HL-60/S4 treated with retinoic acid at 250 ng/mL for 4 days and 3 days (cell line): ENCODE data around the gene CD79B.

Experiments used
- in situ Hi-C: fragments of 300-500 bp; cut with MboI; formaldehyde crosslinking; loops from 2 replicates; pipeline ENCODE4 v1.7.0; 2022; ENCODE audit warnings: low sequenced_read_pairs

The CD79B gene

DNA sequence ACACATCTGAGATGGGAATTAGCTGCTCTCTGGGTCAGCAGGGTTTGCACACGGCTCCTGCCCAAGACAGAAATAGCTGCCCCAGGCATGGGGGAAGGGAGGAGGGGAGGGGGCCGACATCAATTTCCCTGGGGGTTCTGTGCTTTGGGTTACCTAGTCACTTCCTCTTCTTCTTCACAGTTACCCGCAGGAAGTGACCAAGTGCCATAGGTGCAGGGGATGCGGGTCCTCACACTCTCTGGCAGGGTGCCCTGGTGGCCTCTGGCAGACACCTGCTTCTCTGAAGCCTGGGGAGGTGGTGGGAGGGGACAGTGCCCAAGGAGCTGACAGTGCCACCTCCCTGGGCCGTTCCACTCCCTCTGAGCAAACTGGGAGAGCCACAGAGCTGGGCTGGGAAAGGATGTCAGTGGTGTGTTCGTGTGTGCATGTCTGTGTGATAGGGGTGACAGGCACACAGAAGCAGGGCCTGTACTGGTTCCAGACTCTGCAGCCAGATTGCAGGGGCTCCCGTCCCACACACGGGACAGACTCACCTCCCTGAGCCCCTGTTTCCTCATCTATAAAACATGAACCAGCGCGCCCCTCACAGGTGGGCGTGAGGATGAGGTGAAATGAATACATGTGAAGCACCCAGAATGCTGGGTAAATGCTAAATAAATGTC is 22.4 kb upstream of the CD79B start:
- in situ Hi-C loops, result no loop called here

GRCh38 chr17:63950940-63951907 is 19.1 kb upstream of the CD79B start:
- in situ Hi-C loops, result no loop called here

- in situ Hi-C loops, result no loop called here
Observed at GRCh38 chr17:63949576-63950250, 17.6 kb upstream of the CD79B start.

- in situ Hi-C loops, result no loop called here
Observed at GRCh38 chr17:63948521-63948920, 16.4 kb upstream of the CD79B start.

GRCh38 chr17:63947711-63948330 is 15.7 kb upstream of the CD79B start:
- in situ Hi-C loops, result no loop called here

GRCh38 chr17:63946440-63947363 is 14.6 kb upstream of the CD79B start:
- in situ Hi-C loops, result no loop called here

DNA sequence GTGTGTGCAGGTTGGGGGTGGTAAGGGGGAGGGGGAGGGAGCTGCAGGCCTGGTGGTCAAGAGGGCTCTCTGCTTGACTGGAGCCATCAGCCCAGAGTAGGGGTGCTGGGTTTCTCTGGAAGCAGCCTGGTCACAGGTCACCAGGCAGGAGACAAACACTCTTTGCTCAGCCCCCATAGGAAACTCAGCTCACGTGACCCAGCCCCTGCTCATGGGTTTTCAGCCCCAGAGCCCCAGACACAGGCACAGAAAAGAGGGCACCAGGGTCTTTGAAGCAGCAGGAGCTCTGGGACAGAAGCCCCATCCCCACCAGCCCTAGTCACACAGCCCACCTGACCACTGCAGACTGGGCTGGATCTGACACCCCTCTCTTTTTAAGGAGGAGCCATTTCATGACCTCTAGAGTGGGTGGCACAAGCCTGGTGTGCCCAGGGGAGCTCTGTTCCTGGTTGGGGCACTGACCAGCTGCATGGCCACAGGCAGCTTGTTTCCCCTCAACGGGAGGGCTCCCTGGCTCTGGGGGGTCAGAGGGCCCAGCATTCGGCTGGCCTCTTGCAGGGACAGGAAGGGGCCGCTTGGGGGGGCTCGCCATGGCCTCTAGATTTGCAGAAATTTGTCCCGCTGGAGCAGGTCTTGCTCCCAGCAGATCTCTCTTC is 13.8 kb upstream of the CD79B start:
- in situ Hi-C loops, result no loop called here

GRCh38 chr17:63944736-63945499 is 12.8 kb upstream of the CD79B start:
- in situ Hi-C loops, result no loop called here

GRCh38 chr17:63943745-63944144 is 11.6 kb upstream of the CD79B start:
- in situ Hi-C loops, result no loop called here

DNA sequence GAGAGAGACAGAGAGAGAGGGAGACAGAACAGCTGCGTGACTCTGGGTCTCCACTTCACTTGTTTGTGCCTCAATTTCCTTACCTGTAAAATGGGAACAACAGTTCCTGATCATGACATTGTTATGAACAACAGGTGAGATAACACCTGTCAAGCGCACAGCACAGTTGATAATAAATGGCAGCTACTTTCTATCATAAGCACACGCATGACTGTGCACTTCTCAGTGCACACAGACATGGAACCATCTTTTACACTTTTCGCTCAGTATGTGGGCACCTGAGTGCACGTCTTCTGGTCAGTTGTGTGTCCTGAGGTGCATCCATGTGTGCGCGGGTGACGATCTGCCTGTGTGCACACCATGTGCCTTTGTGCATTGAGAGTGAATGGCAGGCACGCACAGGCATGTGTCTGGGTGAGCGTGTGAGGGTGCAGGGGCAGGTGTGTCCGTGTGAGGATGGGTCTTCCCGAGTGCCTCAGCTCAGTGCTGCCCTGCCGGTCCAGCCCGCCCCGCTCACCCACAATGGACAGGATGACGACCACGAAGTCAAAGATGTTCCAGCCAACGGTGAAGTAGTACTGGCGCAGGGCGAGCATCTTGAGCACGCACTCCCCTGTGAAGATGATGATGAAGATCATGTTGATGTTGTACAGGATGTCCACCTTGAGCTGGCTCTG is 10.3 kb upstream of the CD79B start:
- in situ Hi-C loops, result no loop called here

GRCh38 chr17:63941751-63942150 is 9.6 kb upstream of the CD79B start:
- in situ Hi-C loops, result no loop called here

DNA sequence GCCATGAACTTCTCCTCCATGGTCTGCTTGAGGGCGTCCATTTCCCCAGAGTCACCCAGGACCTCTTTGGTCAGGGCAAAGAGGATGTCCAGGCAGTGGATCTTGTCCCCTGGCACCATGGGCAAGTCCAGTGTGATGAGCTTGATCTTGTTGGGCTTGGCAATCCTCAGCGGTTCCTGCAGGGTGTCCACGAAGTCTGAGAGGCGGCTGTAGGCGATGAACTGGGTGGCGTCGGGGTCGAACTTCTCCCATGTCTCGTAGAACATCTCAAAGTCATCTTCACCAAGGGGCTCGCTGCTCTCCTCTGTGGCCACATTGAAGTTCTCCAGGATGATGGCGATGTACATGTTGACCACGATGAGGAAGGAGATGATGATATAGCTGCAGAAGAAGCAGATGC is 9.0 kb upstream of the CD79B start:
- in situ Hi-C loops, result no loop called here

DNA sequence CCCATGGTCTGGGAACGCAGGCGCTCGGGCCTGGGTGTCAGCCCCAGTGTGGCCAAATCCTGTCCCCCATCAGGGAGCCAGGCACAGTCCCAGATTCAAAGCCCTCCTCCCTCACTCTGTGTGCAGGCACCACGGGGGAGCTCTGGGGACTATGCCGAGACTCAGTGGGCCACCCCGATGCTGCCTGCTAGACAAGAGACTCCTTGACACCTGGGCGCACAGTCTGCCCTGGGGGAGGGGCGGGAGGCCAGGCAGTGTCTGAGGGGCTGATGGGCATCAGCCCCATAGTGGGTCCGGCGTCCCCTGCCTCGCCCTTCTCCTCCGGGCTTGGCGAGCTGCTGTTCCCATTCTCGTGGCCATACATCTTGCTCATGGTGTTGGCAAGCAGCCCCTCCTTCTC is 8.5 kb upstream of the CD79B start:
- in situ Hi-C loops, result no loop called here

DNA sequence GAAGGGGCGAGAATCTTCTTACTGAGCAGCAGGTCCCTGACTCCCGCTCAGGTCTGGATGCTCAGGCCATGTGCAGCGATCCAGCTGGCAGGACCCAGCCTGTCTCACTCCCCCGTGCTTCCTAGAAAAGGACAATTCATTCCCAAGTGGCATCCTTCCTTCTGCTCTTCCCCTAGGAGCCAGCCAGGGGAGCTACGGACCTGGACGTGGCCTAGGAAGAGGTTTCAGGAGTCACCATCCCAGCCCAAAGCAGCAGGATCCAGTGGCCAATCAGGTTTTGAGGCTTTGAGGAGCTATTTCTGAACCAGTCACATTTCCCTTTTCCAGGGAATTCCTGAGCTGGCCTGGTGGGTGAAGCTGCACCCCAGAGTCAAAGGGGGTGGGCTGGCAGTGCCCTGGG is 7.8 kb upstream of the CD79B start:
- in situ Hi-C loops, result no loop called here

DNA sequence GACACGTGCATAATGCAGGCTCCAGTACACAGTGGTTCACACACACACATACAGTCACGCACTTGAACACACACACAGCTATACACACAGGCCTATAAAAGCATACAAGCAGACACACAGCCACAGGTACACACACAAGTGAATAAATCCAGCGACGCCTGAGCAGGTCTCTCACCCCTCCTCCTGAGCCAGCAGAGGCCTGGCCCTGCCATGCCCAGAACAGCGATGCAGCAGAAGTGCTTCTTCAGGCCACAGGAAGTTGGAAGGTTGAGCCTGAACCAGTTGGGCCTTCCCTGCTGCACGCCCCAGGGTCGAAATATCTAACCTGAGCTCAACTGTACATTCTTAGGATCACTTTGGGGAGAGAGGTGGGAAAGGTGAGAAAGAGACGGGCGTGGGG is 7.3 kb upstream of the CD79B start:
- in situ Hi-C loops, result no loop called here

GRCh38 chr17:63937920-63938319 is 5.8 kb upstream of the CD79B start:
- in situ Hi-C loops, result no loop called here

DNA sequence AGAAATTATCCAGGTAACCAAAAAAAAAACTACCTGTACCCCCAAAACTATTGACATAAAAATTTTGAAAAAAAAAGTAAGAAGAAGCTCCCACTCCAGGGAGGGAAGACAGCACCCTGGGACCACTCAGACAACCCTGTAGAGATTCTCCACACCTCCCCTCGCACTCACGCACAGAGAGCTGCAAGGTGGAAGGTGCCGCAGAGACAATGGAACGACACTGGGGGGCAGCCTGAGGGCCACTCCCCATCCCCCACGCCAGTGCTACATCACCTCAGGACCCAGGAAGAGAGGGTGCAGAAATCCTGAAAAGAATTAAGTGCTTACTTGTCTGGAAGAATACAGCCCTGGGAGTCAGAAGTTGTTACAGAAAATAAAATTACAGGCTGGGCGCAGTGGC is 5.2 kb upstream of the CD79B start:
- in situ Hi-C loops, result no loop called here
